OCI-LY3 (cell line): ENCODE measurements around the gene KCNS3.

ENCODE experiments used
- EZH2phosphoT487 ChIP-seq: fragments of 200-600 bp; shearing (Covaris generic); IDR thresholded peaks from 2 replicates; pipeline ENCODE4 v1.6.1; 2018; ENCODE audit warnings: antibody characterized with exemption, mixed run types, low read depth
- TF ChIP-seq, protein P1 (sequence below): fragments of 200-600, 300-600 bp; sonication (generic); IDR thresholded peaks from 2 replicates; pipeline ENCODE4 v1.5.1; 2014; ENCODE audit warnings: antibody characterized with exemption, low read length, low read depth

DNA sequence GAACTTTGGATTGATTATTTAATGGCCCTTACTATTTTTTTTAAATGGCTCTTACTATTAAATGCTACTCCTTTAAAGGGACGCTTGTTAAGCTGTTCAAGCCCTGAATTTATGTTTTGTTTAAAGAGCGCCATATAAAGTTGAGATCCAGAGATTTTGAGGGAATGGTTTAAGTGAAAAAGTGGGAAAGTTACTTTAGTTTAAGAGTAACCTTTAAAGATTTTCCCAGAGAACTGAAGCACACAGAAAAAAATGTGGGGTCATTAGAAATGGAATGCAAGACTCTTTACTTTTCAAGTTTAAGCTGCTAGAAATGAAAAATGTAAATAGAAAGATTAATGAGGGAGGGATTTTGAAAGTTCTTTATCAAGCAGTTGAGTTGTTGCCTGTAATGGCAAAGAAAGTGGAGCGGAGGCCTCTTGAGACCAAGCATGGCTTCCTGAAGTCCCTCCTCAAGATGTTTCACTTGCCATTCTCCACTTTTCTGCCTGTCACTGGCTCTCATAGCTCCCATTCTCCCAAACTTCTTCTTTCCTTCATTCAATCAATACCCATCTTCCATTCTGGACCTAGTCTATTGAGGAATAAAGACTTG lies 93.2 kb downstream of the KCNS3 start:
- TF ChIP-seq, protein P1, sequence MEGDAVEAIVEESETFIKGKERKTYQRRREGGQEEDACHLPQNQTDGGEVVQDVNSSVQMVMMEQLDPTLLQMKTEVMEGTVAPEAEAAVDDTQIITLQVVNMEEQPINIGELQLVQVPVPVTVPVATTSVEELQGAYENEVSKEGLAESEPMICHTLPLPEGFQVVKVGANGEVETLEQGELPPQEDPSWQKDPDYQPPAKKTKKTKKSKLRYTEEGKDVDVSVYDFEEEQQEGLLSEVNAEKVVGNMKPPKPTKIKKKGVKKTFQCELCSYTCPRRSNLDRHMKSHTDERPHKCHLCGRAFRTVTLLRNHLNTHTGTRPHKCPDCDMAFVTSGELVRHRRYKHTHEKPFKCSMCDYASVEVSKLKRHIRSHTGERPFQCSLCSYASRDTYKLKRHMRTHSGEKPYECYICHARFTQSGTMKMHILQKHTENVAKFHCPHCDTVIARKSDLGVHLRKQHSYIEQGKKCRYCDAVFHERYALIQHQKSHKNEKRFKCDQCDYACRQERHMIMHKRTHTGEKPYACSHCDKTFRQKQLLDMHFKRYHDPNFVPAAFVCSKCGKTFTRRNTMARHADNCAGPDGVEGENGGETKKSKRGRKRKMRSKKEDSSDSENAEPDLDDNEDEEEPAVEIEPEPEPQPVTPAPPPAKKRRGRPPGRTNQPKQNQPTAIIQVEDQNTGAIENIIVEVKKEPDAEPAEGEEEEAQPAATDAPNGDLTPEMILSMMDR: no peak
- no peak for TF ChIP-seq EZH2phosphoT487
